Keratinocyte (primary cell): ENCODE results near the gene LDLRAD4. TPM values are rescaled to one million over a fixed set of nuclear protein-coding genes. Genes with fewer than 3 reads are reported as not detected.

Source experiments
- DNase-seq: peaks from one replicate; pipeline ENCODE4 v3.0.0-alpha.2; 2011; ENCODE audit warnings: low read depth, missing footprints, low spot score
- FAIRE-seq: peaks from 2 replicates; lab custom pipeline; 2011; peaks lifted over from hg19 to GRCh38; lab: Jason Lieb, UNC
- H2AFZ ChIP-seq: 2 replicates; pipeline ENCODE4 v1.6.0; 2012; ENCODE audit warnings: low read length, control low read depth, inconsistent platforms; ENCODE audit not compliant: control insufficient read depth
- H3K27ac ChIP-seq: 2 replicates; pipeline ENCODE4 v1.5.1; 2011; ENCODE audit warnings: low read length; ENCODE audit not compliant: control insufficient read depth, insufficient read depth
- H3K27me3 ChIP-seq: 3 replicates; pipeline ENCODE4 v1.6.0; 2011; ENCODE audit warnings: low read length; ENCODE audit not compliant: control insufficient read depth, insufficient read depth; ENCODE audit errors: extremely low read depth
- H3K36me3 ChIP-seq, 2 experiments: 2 replicates in 1 of 2; 3 replicates in 1 of 2; pipeline ENCODE4 v1.5.1; 2011; ENCODE audit warnings: low read length in 2 of 2, mild to moderate bottlenecking in 1 of 2; ENCODE audit not compliant: control insufficient read depth in 2 of 2, insufficient read depth in 2 of 2; ENCODE audit errors: extremely low read depth in 1 of 2
- H3K4me1 ChIP-seq: 3 replicates; pipeline ENCODE4 v1.5.1; 2011; ENCODE audit warnings: low read length; ENCODE audit not compliant: control insufficient read depth, insufficient read depth; ENCODE audit errors: extremely low read depth
- H3K4me2 ChIP-seq: 3 replicates; pipeline ENCODE4 v1.6.0; 2011; ENCODE audit warnings: low read depth, low read length; ENCODE audit not compliant: control insufficient read depth, insufficient read depth; ENCODE audit errors: extremely low read depth
- H3K4me3 ChIP-seq, 3 experiments: fragments of 200-600 bp in 1 of 3; sonication (generic) in 1 of 3; 2 replicates in 2 of 3; 3 replicates in 1 of 3; pipeline ENCODE4 v1.5.1; 2011 to 2016; ENCODE audit warnings: low read length in 3 of 3, mild to moderate bottlenecking in 3 of 3, control low read depth in 2 of 3, inconsistent platforms in 1 of 3, low read depth in 1 of 3, mixed read lengths in 1 of 3, mixed run types in 1 of 3, moderate library complexity in 1 of 3; ENCODE audit not compliant: control insufficient read depth in 2 of 3, insufficient read depth in 2 of 3; ENCODE audit errors: extremely low read depth in 1 of 3
- H3K79me2 ChIP-seq: 2 replicates; pipeline ENCODE4 v1.6.0; 2012; ENCODE audit warnings: low read length; ENCODE audit not compliant: control insufficient read depth, insufficient read depth
- H3K9ac ChIP-seq: 3 replicates; pipeline ENCODE4 v1.6.0; 2011; ENCODE audit warnings: low read length; ENCODE audit not compliant: control insufficient read depth, insufficient read depth; ENCODE audit errors: extremely low read depth
- H3K9me1 ChIP-seq: 3 replicates; pipeline ENCODE4 v1.6.0; 2011; ENCODE audit warnings: low read length; ENCODE audit not compliant: control insufficient read depth, insufficient read depth; ENCODE audit errors: extremely low read depth
- H3K9me3 ChIP-seq: 2 replicates; pipeline ENCODE4 v1.5.1; 2012; ENCODE audit warnings: low read depth, low read length; ENCODE audit not compliant: control insufficient read depth
- H4K20me1 ChIP-seq: 3 replicates; pipeline ENCODE4 v1.6.0; 2011; ENCODE audit warnings: low read length; ENCODE audit not compliant: control insufficient read depth, insufficient read depth; ENCODE audit errors: extremely low read depth
- EZH2 ChIP-seq: IDR thresholded peaks from one replicate; pipeline ENCODE4 v1.6.1; 2012; ENCODE audit warnings: inconsistent platforms, mild to moderate bottlenecking, low read length, moderate library complexity
- dilution Hi-C: fragments of 300-500 bp; cut with MboI; formaldehyde crosslinking; loops from one replicate; pipeline ENCODE4 v1.7.0; 2020; ENCODE audit warnings: low sequenced_read_pairs; ENCODE audit not compliant: extremely low pct_ligation_motif_present
- polyA plus RNA-seq, 5 experiments: library from polyadenylated mRNA; depleted of rRNA in 3 of 5; stranded (reverse) in 3 of 5; stranded (forward) in 1 of 5; unstranded in 1 of 5; fragments of >200 nt; gene quantifications; 1 replicate in 1 of 5; 2 replicates in 3 of 5; 3 replicates in 1 of 5; pipeline versions ENCODE4 v1.2.1 to v1.2.3, GENCODE V29; 2011 to 2012; ENCODE audit warnings: missing spikeins in 2 of 5, low read depth in 1 of 5, low replicate concordance in 1 of 5
- TF ChIP-seq, protein P1 (sequence below), 3 experiments: IDR thresholded peaks in 1 of 3; conservative IDR thresholded peaks in 1 of 3; optimal IDR thresholded peaks in 1 of 3; 2 replicates in 2 of 3; 3 replicates in 1 of 3; pipeline versions ENCODE3 to v1.5.1; 2011; ENCODE audit warnings: low read length in 3 of 3, mild to moderate bottlenecking in 3 of 3, moderate library complexity in 2 of 3, control low read depth in 1 of 3, inconsistent platforms in 1 of 3; ENCODE audit not compliant: insufficient read depth in 2 of 3; ENCODE audit errors: extremely low read depth in 1 of 3

The LDLRAD4 gene
- polyA plus RNA-seq, 1 donor (not counting 4 experiments of a cell fraction or from before 2014, with no cell fraction given) = not detected

DNA sequence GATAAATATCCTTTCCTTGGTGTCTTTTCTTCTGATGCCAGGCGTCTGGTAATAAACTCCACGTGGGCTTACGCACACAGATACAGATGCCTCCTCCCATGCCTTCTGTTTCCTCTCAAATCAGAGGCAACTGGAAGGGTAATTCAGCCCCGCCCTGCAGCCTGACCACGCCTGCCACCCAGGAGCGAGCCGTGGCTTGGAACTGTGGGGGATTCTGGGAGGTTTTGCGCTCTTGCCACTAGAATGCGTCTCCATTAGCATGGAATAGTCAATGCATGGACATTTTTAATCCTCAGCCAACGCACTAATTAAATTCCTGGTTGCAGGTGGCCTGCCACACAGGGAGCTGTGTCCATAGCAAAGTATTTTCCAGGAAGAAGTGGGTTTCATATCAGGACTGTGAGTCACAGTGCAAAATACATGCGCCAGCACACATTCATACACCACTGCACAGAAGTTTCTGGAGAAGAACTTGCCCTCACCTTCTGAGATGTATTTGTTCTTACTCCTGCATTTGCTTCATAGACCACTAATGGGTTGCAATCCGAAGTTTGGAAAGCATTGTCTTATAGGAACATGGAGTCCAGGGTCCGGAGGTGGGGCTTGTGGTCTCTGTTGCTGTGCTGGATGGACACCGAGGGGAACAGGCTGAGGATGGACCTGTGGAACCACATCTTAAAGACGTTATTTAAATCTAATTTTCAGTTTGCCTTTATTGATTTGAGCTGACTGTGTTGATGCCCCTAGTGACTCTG, 151.4 kb downstream of the LDLRAD4 start:
- Histone ChIP-seq H3K9me3 (no peaks in the 10 kb centered on the region), H4K20me1 (no peaks in the 10 kb centered on the region), H3K36me3 (no peaks in the 10 kb centered on the region), H3K27me3 (no peaks in the 10 kb centered on the region), H3K9ac (no peak overlapping the region), H3K79me2 (no peaks in the 10 kb centered on the region), H3K4me2 (no peak overlapping the region), H3K4me3 (no peak overlapping the region), H3K9me1 (no peaks in the 10 kb centered on the region), H3K27ac (no peak overlapping the region), H2AFZ (no peak overlapping the region), H3K4me1 (peaks cover 2% of the 10 kb centered on the region)
- FAIRE-seq (no peak), DNase-seq (no peak)
- TF ChIP-seq, protein P1, sequence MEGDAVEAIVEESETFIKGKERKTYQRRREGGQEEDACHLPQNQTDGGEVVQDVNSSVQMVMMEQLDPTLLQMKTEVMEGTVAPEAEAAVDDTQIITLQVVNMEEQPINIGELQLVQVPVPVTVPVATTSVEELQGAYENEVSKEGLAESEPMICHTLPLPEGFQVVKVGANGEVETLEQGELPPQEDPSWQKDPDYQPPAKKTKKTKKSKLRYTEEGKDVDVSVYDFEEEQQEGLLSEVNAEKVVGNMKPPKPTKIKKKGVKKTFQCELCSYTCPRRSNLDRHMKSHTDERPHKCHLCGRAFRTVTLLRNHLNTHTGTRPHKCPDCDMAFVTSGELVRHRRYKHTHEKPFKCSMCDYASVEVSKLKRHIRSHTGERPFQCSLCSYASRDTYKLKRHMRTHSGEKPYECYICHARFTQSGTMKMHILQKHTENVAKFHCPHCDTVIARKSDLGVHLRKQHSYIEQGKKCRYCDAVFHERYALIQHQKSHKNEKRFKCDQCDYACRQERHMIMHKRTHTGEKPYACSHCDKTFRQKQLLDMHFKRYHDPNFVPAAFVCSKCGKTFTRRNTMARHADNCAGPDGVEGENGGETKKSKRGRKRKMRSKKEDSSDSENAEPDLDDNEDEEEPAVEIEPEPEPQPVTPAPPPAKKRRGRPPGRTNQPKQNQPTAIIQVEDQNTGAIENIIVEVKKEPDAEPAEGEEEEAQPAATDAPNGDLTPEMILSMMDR (optimal IDR thresholded peaks at IDR 0.05 in 1 of 3, IDR thresholded peaks at IDR 0.05 in 1 of 3, conservative IDR thresholded peaks at IDR 0.05 in 1 of 3; ENCODE audit: extremely low read depth in 1 of 3, insufficient read depth in 2 of 3, low read length in 3 of 3) = no peak
- no peak for TF ChIP-seq EZH2
- dilution Hi-C loops = no loop called here

DNA sequence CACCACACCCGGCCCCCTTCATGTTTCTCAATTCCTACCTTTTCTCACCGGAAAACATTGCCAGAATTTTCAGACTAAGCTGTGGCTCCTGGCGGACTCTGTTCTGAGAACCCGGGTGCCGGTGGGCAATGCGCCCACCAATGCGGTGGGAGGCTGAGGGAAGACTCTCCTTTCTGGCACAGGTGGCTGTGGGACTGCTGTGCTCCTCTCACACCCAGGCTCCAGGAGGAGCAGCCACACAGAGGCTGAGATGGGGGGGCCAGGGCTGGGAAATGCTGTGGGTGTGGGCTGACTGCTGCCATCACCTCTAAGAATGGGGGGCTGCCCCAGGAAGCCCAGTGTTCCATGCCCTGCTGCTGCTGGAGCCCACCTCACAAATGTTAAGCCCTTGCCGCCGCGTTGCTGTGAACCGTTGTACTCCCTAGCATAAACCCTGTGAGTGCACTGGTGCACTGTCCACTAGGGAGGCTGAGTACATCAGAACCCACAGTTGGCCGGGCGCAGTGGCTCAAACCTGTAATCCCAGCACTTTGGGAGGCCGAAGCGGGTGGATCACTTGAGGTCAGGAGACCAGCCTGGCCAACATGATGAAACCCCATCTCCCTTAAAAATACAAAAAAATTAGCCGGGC, 152.6 kb downstream of the LDLRAD4 start:
- no peak overlapping the region for H3K4me2 ChIP-seq
- H2AFZ ChIP-seq = no peak overlapping the region
- H3K4me1 ChIP-seq = peaks cover 8% of the 10 kb centered on the region
- H4K20me1 ChIP-seq = no peaks in the 10 kb centered on the region
- H3K9ac ChIP-seq = no peak overlapping the region
- H3K4me3 ChIP-seq = no peak overlapping the region
- no peaks in the 10 kb centered on the region for H3K9me3 ChIP-seq
- H3K9me1 ChIP-seq = no peaks in the 10 kb centered on the region
- dilution Hi-C loops = no loop called here
- H3K27ac ChIP-seq = no peak overlapping the region
- DNase-seq (no peak), FAIRE-seq (no peak)
- H3K27me3 ChIP-seq = no peaks in the 10 kb centered on the region
- TF ChIP-seq EZH2 = no peak
- TF ChIP-seq, protein P1 (optimal IDR thresholded peaks at IDR 0.05 in 1 of 3, IDR thresholded peaks at IDR 0.05 in 1 of 3, conservative IDR thresholded peaks at IDR 0.05 in 1 of 3; ENCODE audit: extremely low read depth in 1 of 3, insufficient read depth in 2 of 3, low read length in 3 of 3) = no peak
- no peaks in the 10 kb centered on the region for H3K36me3 ChIP-seq
- no peaks in the 10 kb centered on the region for H3K79me2 ChIP-seq
